RWPE1 (cell line): Measurements from ENCODE around the gene OR51F2.

Experiments used
- CTCF ChIA-PET: fragments of 350-600 bp; sonication (Branson Sonifier 250); formaldehyde crosslinking; extraction: SDS; loops from one replicate; lab custom pipeline; 2021; lab: Yijun Ruan, JAX
- POLR2A ChIA-PET: fragments of 400-600 bp; formaldehyde crosslinking; extraction: SDS; loops from one replicate; lab custom pipeline; 2020; ENCODE audit warnings: antibody characterized with exemption; ENCODE audit not compliant: low non-redundant PET; lab: Yijun Ruan, JAX
- DNase-seq: peaks from one replicate; pipeline ENCODE4 v3.0.0; 2012; ENCODE audit warnings: low spot score
- H3K27ac ChIP-seq: fragments of 450-650 bp; 2 replicates; pipeline ENCODE4 v1.5.1; 2017
- CTCF ChIP-seq: fragments of 450-650 bp; conservative IDR thresholded peaks from 2 replicates; pipeline ENCODE4 v1.5.1; 2017; ENCODE audit warnings: low read depth, mild to moderate bottlenecking

OR51F2 gene

GRCh38 chr11:4808476-4808875 is 12.6 kb upstream of the OR51F2 start:
- no peak overlapping the region for H3K27ac ChIP-seq
- CTCF ChIA-PET: no interaction called here
- DNase-seq: no peak
- POLR2A ChIA-PET: no interaction called here
- TF ChIP-seq CTCF: no peak

- TF ChIP-seq CTCF: no peak
- POLR2A ChIA-PET: no interaction called here
- CTCF ChIA-PET: no interaction called here
Measured at GRCh38 chr11:4809246-4809645, 11.9 kb upstream of the OR51F2 start.

GRCh38 chr11:4825132-4825531 is 4.0 kb downstream of the OR51F2 start:
- TF ChIP-seq CTCF: no peak
- DNase-seq: no peak
- ChIA-PET CTCF (interaction anchor here (0.7 kb wide), 2 partner anchors 94 to 188 kb away, joined by 3 read pairs; partner anchors contain the start of gene OR51D1), POLR2A (no interaction called here)
- H3K27ac ChIP-seq: no peak overlapping the region

More at GRCh38 chr11:4809246-4809645, 11.9 kb upstream of the OR51F2 start:
- no peak for DNase-seq
- H3K27ac ChIP-seq: no peak overlapping the region

GRCh38 chr11:4826425-4826824 is 5.3 kb downstream of the OR51F2 start:
- ChIA-PET POLR2A (no interaction called here), CTCF (interaction anchor here (0.6 to 1.3 kb wide), 2 partner anchors 26 to 189 kb away, joined by 7 to 8 read pairs; partner anchors contain the start of gene OR51D1)
- no peak for DNase-seq
- H3K27ac ChIP-seq: no peak overlapping the region
- TF ChIP-seq CTCF: no peak

GRCh38 chr11:4830346-4830745 is 9.2 kb downstream of the OR51F2 start:
- no peak overlapping the region for H3K27ac ChIP-seq
- POLR2A ChIA-PET: no interaction called here
- CTCF ChIA-PET: no interaction called here
- no peak for TF ChIP-seq CTCF
- no peak for DNase-seq

GRCh38 chr11:4830909-4831308 is 9.8 kb downstream of the OR51F2 start:
- no peak for TF ChIP-seq CTCF
- H3K27ac ChIP-seq: no peak overlapping the region
- DNase-seq: no peak
- CTCF ChIA-PET: no interaction called here
- POLR2A ChIA-PET: no interaction called here
